Activated T-helper 9 cell treated with anti-CD3 and anti-CD28 coated beads, Interleukin-2, amount 50 U/mL, for 16 hours (primary cell): ENCODE measurements around the gene SLC25A22.

Source experiments
- DNase-seq: peaks from one replicate; pipeline ENCODE4 v3.0.0-alpha.2; 2020; ENCODE audit warnings: low read depth

The SLC25A22 gene

GRCh38 chr11:833849-834311 lies 35.8 kb upstream of the SLC25A22 start:
- DNase-seq = no peak

- DNase-seq = no peak
Observed at GRCh38 chr11:833114-833791, 35.2 kb upstream of the SLC25A22 start.

GRCh38 chr11:832529-833113 lies 34.5 kb upstream of the SLC25A22 start, which contains the start of gene CD151:
TSS of gene CD151 (plus strand) at chr11:832952. CDS start at chr11:836070, 3,118 bp downstream.
- DNase-seq = no peak

- no peak for DNase-seq
Observed at GRCh38 chr11:831961-832528, 34.0 kb upstream of the SLC25A22 start.

- DNase-seq = no peak
Observed at GRCh38 chr11:831118-831864, 33.2 kb upstream of the SLC25A22 start.

- DNase-seq = no peak
Observed at GRCh38 chr11:830295-831117, 32.4 kb upstream of the SLC25A22 start.

DNA sequence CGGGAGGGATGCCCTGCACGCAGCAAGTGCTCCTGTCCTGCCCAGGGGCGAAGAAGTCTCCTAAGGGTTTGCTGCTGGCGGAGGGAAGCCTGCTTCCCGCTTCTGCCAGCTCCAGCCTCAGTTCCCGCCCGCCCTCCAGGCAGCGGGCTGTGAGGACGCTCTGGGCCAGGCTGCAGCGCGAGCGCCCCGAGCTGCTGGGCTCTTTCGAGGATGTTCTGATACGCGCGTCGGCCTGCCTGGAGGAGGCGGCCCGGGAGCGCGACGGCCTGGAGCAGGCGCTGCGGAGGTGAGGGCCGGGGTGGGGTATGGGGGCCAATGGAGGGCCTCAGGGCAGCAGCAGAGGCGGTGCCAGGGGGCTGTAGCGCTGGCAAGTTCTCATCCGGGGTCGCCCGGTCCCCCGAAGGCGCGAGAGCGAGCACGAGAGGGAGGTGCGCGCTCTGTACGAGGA lies 31.8 kb upstream of the SLC25A22 start:
- no peak for DNase-seq

DNA sequence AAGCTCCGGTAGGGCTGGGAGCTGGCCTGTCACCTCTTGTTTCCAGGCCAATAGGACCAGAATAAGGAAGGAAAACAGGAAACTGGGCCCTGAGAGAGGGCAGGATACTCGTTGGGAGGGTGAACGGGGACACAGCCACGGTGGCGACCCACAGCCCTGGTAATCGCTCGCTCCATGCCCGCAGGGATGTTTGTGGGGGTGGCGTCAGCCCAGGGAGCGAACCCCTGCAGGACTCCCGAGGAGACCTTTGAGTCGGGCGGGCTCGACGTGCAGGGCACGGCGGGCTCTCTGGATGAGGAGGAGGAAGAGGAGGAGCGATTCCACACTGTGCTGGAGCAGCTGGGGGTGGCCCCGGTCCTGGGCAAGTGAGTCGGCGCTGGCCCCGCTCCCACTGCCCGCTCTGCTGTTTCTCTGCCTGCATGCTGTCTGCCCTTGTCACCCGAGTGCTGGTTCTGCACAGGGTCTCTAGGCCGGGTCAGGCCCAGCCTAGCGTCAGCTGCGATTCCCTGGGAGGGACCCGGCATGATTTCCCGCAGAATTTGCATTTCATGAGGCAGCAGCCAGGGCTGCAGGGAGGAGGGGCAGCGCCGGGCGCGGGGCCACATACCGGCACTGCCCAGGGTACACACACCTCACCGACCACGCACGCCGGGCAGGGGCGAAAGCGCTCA lies 31.2 kb upstream of the SLC25A22 start:
- no peak for DNase-seq

DNA sequence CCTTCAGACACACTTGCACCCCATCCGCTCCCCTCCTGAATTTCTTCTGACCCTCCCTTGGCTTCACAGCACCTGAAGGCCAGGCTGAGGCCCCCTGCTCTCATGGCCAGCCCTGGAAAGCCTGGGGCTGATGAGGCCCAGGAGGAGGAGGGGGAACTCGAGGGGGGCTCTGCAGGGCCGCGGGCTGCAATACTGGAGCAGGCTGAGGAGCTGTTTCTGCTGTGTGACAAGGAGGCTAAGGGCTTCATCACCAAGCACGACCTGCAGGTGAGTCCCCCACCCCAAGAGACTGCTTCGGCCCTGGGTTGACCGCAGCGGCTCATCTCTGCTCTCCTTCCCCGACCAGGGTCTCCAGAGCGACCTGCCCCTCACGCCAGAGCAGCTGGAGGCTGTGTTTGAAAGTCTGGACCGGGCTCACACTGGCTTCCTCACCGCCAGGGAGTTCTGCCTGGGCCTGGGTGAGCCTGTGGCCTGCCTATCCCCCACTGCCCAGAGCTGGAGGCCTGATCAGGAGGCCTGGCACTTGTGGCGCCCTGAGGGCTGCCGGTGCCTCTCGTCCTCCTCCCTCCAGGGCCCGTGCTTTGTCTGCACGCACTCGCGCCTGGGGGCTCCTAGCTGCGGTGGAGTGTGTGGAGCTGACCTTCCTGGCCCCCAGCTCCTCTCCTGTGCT lies 30.6 kb upstream of the SLC25A22 start:
- no peak for DNase-seq

- no peak for DNase-seq
Observed at GRCh38 chr11:827897-828192, 29.8 kb upstream of the SLC25A22 start, which contains the start of gene CRACR2B. TSS of gene CRACR2B (plus strand) at chr11:827919. CDS start at chr11:828608, 689 bp downstream.

GRCh38 chr11:827146-827896 lies 29.2 kb upstream of the SLC25A22 start:
- DNase-seq = no peak

DNA sequence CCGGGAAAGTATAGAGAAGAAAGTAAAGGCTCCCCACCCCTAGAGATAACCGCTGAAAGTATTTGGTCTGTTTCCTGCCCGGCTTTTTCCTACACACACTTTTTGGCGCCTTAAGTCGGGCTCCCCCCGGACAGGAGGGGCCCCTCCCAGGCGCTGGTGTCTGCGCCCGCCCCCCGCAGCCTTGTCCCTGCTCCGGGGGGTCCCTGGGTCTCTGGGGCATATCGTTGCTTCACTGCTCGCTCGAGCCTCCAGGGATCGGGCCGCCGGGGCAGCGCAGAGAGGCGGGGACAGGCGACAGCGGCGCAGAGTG lies 28.7 kb upstream of the SLC25A22 start:
- no peak for DNase-seq

DNA sequence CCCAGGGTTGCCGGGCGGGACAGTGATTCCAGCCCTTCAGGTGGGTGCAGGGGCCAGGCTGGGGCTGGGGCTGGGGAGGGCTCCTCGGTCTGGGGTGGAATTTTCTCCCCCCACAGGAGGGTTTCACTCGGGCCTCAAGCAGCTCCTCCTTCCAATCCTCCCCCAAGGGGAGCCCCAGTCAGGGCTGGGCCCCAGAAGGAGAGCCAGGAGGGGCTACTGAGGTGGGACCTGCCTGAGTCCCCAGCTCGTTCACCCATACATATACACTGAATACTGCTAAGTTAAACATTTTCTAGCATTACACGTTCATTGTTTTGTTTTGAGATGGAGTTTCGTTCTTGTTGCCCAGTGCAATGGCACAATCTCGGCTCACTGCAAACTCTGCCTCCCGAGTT lies 28.1 kb upstream of the SLC25A22 start:
- DNase-seq = no peak

GRCh38 chr11:825366-826226 lies 27.5 kb upstream of the SLC25A22 start:
- no peak for DNase-seq

- no peak for DNase-seq
Observed at GRCh38 chr11:824942-825341, 26.9 kb upstream of the SLC25A22 start.

DNA sequence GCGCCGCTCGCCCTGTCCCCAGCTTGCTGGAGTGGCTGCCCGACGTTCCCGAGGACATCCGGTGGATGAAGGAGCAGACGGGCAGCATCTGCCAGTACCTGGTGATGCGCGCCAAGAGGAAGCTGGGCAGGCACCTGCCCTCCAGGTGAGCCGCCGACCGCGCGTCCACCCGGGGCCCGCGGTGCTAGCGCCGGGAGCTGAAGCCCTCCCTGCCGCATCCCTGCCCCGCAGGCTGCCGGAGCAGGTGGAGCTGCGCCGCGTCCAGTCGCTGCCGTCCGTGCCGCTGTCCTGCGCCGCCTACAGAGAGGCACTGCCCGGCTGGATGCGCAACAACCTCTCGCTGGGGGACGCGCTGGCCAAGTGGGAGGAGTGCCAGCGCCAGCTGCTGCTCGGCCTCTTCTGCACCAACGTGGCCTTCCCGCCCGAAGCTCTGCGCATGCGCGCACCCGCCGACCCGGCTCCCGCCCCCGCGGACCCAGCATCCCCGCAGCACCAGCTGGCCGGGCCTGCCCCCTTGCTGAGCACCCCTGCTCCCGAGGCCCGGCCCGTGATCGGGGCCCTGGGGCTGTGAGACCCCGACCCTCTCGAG lies 26.3 kb upstream of the SLC25A22 start:
- DNase-seq = no peak

DNA sequence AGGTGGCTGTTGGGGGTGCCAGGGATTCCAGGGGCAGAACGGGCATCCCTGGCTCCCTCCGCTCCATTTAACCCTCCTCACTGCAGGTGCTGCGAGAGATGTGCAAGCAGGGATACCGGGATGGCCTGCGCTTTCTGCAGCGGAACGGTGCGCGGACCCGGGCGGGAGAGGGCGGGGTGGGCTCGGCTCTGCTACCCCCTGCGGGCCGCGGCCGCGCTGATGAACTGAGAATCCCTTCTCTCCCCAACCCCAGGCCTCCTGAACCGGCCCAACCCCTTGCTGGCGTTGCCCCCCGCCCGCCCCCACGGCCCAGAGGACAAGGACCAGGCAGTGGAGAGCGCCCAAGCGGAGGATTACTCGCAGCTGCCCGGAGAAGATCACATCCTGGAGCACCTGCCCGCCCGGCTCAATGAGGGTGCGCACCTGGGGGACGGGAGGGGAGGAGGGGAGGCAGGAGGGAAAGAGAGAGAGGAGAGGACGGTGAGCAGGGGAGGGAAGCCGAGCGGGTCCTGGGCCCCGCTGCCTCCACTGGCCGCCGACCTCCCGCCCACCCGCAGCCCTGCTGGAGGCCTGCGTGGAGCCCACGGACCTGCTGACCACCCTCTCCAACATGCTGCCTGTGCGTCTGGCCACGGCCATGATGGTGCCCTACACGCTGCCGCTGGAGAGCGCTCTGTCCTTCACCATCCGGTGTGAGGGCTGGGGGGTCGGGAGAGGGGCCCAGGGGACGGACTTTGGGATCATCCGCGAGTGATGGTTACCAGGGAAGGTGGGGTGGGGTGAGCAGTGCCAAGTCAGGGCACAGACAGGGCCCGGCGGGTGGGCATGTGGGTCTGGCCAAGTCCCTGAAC lies 25.6 kb upstream of the SLC25A22 start:
- DNase-seq = no peak
